Lower leg skin (tissue), 4 donors: ENCODE results near the gene TM4SF18. TPM values are rescaled to one million over a fixed set of nuclear protein-coding genes. Genes with fewer than 3 reads are reported as not detected.

ENCODE experiments used
- DNase-seq, 2 donors: peaks; one replicate each; pipeline ENCODE4 v3.0.0-alpha.2; 2019; ENCODE audit warnings: low spot score in 2 of 2
- H3K4me3 ChIP-seq: fragments of 200-600 bp; sonication (generic); 2 replicates; pipeline ENCODE4 v1.5.1; 2017; ENCODE audit warnings: mild to moderate bottlenecking, low read depth; ENCODE audit not compliant: poor library complexity, severe bottlenecking
- POLR2A ChIP-seq, 2 donors: fragments of 450-650 bp; IDR thresholded peaks; one replicate each; pipeline ENCODE4 v1.6.1; 2016 to 2017; ENCODE audit warnings: antibody characterized with exemption in 2 of 2, mild to moderate bottlenecking in 1 of 2, moderate library complexity in 1 of 2
- WGBS, 2 donors: methylation state at CpG; one replicate each; pipeline ENCODE4 v1.1.5; 2018; 5-methylcytosine and 5-hydroxymethylcytosine counted together
- intact Hi-C: fragments of 100-400 bp; cut with DNase I; formaldehyde crosslinking; loops from one replicate; pipeline ENCODE4 v1.15.0; 2023; ENCODE audit warnings: low total_unique reads
- total RNA-seq, 4 donors: library from RNA; depleted of rRNA; stranded (reverse); fragments of >200 nt; gene quantifications; one replicate each; pipeline ENCODE4 v1.1.0, GENCODE V29; 2016
- TF ChIP-seq, protein P1 (sequence below), 3 donors: fragments of 450-650 bp; IDR thresholded peaks; one replicate each; pipeline ENCODE4 v1.5.1; 2016; ENCODE audit warnings: antibody characterized with exemption in 3 of 3, mild to moderate bottlenecking in 3 of 3, moderate library complexity in 2 of 3

TM4SF18 gene
- total RNA-seq, 4 donors from 2014 or later: 1.3 to 4.9 (median 3.0) TPM

DNA sequence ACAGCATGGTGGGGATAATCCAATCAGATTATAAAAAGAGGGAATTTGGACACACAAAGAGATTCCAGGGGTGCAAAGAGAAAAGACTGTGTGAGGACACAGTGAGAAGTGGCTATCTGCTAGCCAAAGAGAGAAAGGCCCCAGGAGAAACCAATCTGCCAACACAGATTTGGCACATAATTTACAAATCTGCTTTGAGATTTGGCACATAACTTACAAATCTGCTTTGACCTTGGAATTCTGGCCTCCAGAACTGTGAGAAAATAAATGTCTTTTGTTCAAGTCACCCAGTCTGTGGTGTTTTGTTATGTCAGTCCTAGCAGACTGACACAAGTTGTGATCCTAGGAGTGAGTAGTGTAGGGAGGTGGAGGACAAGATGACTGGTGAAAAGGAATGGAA is 3.5 kb upstream of the TM4SF18 start:
- intact Hi-C loops: no loop called here
- no peak for DNase-seq
- H3K4me3 ChIP-seq: no peak overlapping the region
- no peak for TF ChIP-seq POLR2A (IDR thresholded peaks at IDR 0.05)
- TF ChIP-seq, protein P1, sequence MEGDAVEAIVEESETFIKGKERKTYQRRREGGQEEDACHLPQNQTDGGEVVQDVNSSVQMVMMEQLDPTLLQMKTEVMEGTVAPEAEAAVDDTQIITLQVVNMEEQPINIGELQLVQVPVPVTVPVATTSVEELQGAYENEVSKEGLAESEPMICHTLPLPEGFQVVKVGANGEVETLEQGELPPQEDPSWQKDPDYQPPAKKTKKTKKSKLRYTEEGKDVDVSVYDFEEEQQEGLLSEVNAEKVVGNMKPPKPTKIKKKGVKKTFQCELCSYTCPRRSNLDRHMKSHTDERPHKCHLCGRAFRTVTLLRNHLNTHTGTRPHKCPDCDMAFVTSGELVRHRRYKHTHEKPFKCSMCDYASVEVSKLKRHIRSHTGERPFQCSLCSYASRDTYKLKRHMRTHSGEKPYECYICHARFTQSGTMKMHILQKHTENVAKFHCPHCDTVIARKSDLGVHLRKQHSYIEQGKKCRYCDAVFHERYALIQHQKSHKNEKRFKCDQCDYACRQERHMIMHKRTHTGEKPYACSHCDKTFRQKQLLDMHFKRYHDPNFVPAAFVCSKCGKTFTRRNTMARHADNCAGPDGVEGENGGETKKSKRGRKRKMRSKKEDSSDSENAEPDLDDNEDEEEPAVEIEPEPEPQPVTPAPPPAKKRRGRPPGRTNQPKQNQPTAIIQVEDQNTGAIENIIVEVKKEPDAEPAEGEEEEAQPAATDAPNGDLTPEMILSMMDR (IDR thresholded peaks at IDR 0.05): no peak

DNA sequence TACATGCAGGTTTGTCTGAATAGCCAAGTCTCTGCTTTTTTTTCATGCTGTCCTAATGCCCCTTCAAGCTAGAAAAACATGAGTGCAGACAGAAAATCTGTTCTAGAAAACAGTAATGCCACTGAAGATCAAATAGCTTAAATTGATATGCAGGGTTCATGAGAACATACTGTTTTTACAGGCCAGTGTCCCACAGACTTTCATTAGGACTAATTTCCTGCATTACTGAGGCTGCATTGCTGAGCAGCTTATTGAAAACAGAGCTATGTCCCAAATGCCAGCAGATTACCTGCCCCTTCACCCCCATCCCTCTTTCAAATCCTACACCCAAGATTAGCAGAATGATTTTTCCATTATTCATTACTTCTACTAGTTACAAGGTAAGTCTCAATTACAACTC is 665 bp downstream of the TM4SF18 start:
- DNase-seq: no peak
- TF ChIP-seq, protein P1 (IDR thresholded peaks at IDR 0.05): no peak
- TF ChIP-seq POLR2A (IDR thresholded peaks at IDR 0.05): no peak
- H3K4me3 ChIP-seq: no peak overlapping the region
- intact Hi-C loops: no loop called here

DNA sequence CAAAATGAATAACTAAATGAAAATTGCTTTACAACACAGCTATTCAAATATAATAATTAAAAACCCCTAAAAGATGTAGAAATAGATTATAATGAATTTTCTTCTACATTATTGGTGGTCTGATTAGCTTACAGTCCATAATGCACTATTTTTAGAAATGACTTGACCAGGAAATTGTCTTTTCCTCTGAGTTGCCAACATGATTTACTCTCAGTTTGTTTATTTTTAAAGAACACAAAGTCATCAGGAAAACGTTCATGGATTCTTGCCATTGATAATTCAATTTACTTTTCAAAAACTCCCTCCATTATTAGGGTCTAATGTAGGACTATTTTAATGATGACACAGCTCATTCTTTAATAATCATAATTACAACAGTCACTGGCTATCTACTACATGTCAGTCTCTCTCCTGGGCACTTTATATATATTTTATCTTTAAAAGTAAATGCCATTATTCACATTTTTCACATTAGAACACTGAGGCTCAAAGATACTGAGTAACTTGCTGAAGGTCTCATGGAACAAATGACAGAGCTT is 1.1 kb downstream of the TM4SF18 start:
- TF ChIP-seq POLR2A (IDR thresholded peaks at IDR 0.05): no peak
- TF ChIP-seq, protein P1 (IDR thresholded peaks at IDR 0.05): no peak
- WGBS, 2 donors: 7 to 20% methylated on average over 1 of the region's 1 CpG
- intact Hi-C loops: no loop called here
- no peak for DNase-seq
- no peak overlapping the region for H3K4me3 ChIP-seq

DNA sequence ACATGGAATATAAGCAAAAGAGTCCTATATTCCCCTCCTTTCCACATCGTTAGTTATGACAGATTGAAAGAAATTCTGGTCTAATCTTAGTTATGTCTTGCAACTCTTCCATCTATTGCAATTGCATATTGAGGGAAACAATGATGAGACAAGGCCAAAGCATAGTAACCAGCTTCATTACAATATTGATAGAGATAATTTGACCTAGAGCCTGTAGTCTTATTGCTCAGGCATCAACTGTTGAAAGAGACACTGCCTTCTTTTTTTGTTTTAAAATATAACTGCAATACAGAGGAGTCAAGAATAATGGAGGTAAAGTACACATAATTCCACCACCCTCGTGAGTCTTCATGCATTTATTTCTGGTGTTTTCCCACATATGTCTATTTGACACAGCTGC is 2.0 kb downstream of the TM4SF18 start:
- 72 to 73% methylated on average over 2 of the region's 2 CpGs for WGBS, 2 donors

DNA sequence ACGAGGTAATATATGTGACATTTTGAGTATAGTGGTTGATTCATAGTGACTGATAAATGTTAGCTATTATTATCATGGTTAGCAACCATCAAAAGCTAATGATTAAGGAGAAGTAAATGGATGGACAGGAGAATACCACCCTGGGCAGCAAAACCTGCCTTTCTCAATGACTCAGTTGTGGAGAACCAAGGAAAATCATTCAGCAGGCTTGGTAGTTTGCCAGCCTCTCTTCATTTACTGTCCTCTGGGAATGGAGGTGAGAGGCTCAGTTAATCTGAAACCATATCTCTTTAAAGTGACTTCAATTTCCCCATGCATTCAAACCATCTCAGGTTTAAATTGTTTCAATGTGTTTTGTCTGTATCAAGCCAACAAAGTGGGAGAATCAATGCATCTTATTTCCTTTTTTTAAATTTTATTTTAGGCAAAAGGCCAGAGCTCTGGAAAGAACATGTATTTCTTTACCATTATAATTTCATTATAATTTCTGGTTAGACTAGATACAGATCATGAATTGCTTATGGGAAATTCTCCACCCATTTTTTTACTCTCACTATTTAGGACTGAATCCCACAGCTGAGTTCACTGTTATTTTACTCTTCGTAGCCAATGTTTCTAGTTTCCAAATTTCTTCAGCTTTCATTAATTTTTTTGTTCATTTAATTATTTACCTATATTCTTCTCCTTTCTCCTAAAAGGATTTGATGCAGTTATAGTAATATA is 2.7 kb downstream of the TM4SF18 start:
- intact Hi-C loops: no loop called here
- TF ChIP-seq, protein P1 (IDR thresholded peaks at IDR 0.05): no peak
- no peak for TF ChIP-seq POLR2A (IDR thresholded peaks at IDR 0.05)
- WGBS, 2 donors: 72 to 75% methylated on average over 2 of the region's 2 CpGs
- no peak for DNase-seq
- no peak overlapping the region for H3K4me3 ChIP-seq

More for the DNA sequence above, 2.0 kb downstream of the TM4SF18 start:
- no peak for DNase-seq
- intact Hi-C loops: no loop called here
- no peak overlapping the region for H3K4me3 ChIP-seq
- TF ChIP-seq, protein P1 (IDR thresholded peaks at IDR 0.05): no peak
- TF ChIP-seq POLR2A (IDR thresholded peaks at IDR 0.05): no peak

DNA sequence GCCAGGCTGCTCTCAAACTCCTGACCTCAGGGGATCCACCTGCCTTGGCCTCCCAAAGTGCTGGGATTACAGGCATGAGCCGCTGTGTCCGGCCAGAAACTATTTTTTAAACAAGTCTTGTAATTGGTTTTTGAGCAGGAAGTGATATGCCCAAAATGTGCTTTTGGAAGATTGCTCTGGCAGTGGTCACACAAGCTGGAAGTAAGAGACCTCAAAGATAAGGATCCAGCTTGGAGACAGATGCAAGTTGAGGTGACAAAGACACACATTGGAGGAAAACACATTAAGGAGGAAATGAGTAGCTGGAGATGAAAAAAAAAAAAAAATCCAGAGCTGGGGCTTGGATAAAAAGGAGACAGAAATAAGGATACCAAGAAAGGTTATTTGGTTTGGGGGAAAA is 6.3 kb downstream of the TM4SF18 start:
- 95 to 96% methylated on average over 2 of the region's 2 CpGs for WGBS, 2 donors
- intact Hi-C loops: no loop called here
- no peak overlapping the region for H3K4me3 ChIP-seq
- no peak for TF ChIP-seq POLR2A (IDR thresholded peaks at IDR 0.05)
- TF ChIP-seq, protein P1 (IDR thresholded peaks at IDR 0.05): no peak
- no peak for DNase-seq
